ENCODE measurements around the gene FCHSD2.

Gene FCHSD2

GRCh38 chr11:73152861-73153483, 10.9 kb upstream of the FCHSD2 start:
- no peak for DNase-seq

GRCh38 chr11:73152086-73152853, 10.2 kb upstream of the FCHSD2 start:
- no peak overlapping the region for H3K27ac ChIP-seq (ENCODE audit: low read depth, low read length)
- DNase-seq, result no peak
- H3K18ac ChIP-seq (ENCODE audit: low read length), result no peak overlapping the region
- no CpG with 5 or more reads among the region's 6 CpGs for WGBS (ENCODE audit: extremely low coverage, insufficient coverage, low lambda C conversion rate)
- H3K9ac ChIP-seq (ENCODE audit: low read length), result no peak overlapping the region
- H3K36me3 ChIP-seq (ENCODE audit: control insufficient read depth, insufficient read depth, low read length), result no peaks in the 10 kb centered on the region
- no peak overlapping the region for H3K4ac ChIP-seq (ENCODE audit: low read depth, low read length)
- no peak overlapping the region for H4K5ac ChIP-seq (ENCODE audit: low read length)
- H3K23ac ChIP-seq (ENCODE audit: low read length), result no peak overlapping the region
- H2AK5ac ChIP-seq (ENCODE audit: low read length), result no peak overlapping the region
- no peak overlapping the region for H2BK120ac ChIP-seq (ENCODE audit: low read depth, low read length)
- no peak overlapping the region for H2BK15ac ChIP-seq (replicated peaks; ENCODE audit: low read depth)
- H3K56ac ChIP-seq (ENCODE audit: low read length), result no peak overlapping the region
- no peaks in the 10 kb centered on the region for H3K79me2 ChIP-seq (ENCODE audit: control insufficient read depth, insufficient read depth, low read length)
- H3K79me1 ChIP-seq (ENCODE audit: low read length), result no peaks in the 10 kb centered on the region
- no peak overlapping the region for H2BK5ac ChIP-seq (ENCODE audit: low read length)
- no peak overlapping the region for H4K8ac ChIP-seq (ENCODE audit: low read depth, low read length)
- no peak overlapping the region for H3K4me2 ChIP-seq (ENCODE audit: low read length)
- H3K27me3 ChIP-seq (ENCODE audit: insufficient read depth, low read length, poor library complexity), result no peaks in the 10 kb centered on the region
- no peak overlapping the region for H3K4me3 ChIP-seq (ENCODE audit: low read length)
- H3K4me1 ChIP-seq (ENCODE audit: control insufficient read depth, low read depth, low read length), result no peaks in the 10 kb centered on the region

More at GRCh38 chr11:73152861-73153483, 10.9 kb upstream of the FCHSD2 start:
- no peak overlapping the region for H2BK15ac ChIP-seq (replicated peaks; ENCODE audit: low read depth)
- no peak overlapping the region for H4K8ac ChIP-seq (ENCODE audit: low read depth, low read length)
- H2BK120ac ChIP-seq (ENCODE audit: low read depth, low read length), result no peak overlapping the region
- no peak overlapping the region for H3K27ac ChIP-seq (ENCODE audit: low read depth, low read length)
- H3K36me3 ChIP-seq (ENCODE audit: control insufficient read depth, insufficient read depth, low read length), result no peaks in the 10 kb centered on the region
- no peaks in the 10 kb centered on the region for H3K27me3 ChIP-seq (ENCODE audit: insufficient read depth, low read length, poor library complexity)
- no peak overlapping the region for H3K4me3 ChIP-seq (ENCODE audit: low read length)
- H3K4me2 ChIP-seq (ENCODE audit: low read length), result no peak overlapping the region
- H3K4ac ChIP-seq (ENCODE audit: low read depth, low read length), result no peak overlapping the region
- no peaks in the 10 kb centered on the region for H3K79me2 ChIP-seq (ENCODE audit: control insufficient read depth, insufficient read depth, low read length)
- no peaks in the 10 kb centered on the region for H3K79me1 ChIP-seq (ENCODE audit: low read length)
- no peak overlapping the region for H3K18ac ChIP-seq (ENCODE audit: low read length)
- H3K9ac ChIP-seq (ENCODE audit: low read length), result no peak overlapping the region
- no peak overlapping the region for H2AK5ac ChIP-seq (ENCODE audit: low read length)
- H3K4me1 ChIP-seq (ENCODE audit: control insufficient read depth, low read depth, low read length), result no peaks in the 10 kb centered on the region
- no CpG with 5 or more reads among the region's 6 CpGs for WGBS (ENCODE audit: extremely low coverage, insufficient coverage, low lambda C conversion rate)
- H3K23ac ChIP-seq (ENCODE audit: low read length), result no peak overlapping the region
- no peak overlapping the region for H4K5ac ChIP-seq (ENCODE audit: low read length)
- no peak overlapping the region for H2BK5ac ChIP-seq (ENCODE audit: low read length)
- H3K56ac ChIP-seq (ENCODE audit: low read length), result no peak overlapping the region

GRCh38 chr11:73151416-73151815, 9.3 kb upstream of the FCHSD2 start:
- DNase-seq, result no peak
- no peak overlapping the region for H2BK120ac ChIP-seq (ENCODE audit: low read depth, low read length)
- WGBS (ENCODE audit: extremely low coverage, insufficient coverage, low lambda C conversion rate), result no CpG with 5 or more reads among the region's 6 CpGs

GRCh38 chr11:73149105-73149504, 7.0 kb upstream of the FCHSD2 start:
- no peak for DNase-seq

More at GRCh38 chr11:73151416-73151815, 9.3 kb upstream of the FCHSD2 start:
- H2BK5ac ChIP-seq (ENCODE audit: low read length), result no peak overlapping the region
- no peak overlapping the region for H3K4ac ChIP-seq (ENCODE audit: low read depth, low read length)
- H3K4me2 ChIP-seq (ENCODE audit: low read length), result no peak overlapping the region
- no peaks in the 10 kb centered on the region for H3K27me3 ChIP-seq (ENCODE audit: insufficient read depth, low read length, poor library complexity)
- no peak overlapping the region for H3K18ac ChIP-seq (ENCODE audit: low read length)
- no peak overlapping the region for H3K9ac ChIP-seq (ENCODE audit: low read length)
- H2AK5ac ChIP-seq (ENCODE audit: low read length), result no peak overlapping the region
- H3K4me1 ChIP-seq (ENCODE audit: control insufficient read depth, low read depth, low read length), result no peaks in the 10 kb centered on the region
- H3K79me1 ChIP-seq (ENCODE audit: low read length), result no peaks in the 10 kb centered on the region
- H3K56ac ChIP-seq (ENCODE audit: low read length), result no peak overlapping the region
- no peak overlapping the region for H2BK15ac ChIP-seq (replicated peaks; ENCODE audit: low read depth)
- H3K79me2 ChIP-seq (ENCODE audit: control insufficient read depth, insufficient read depth, low read length), result no peaks in the 10 kb centered on the region
- H3K27ac ChIP-seq (ENCODE audit: low read depth, low read length), result no peak overlapping the region
- no peak overlapping the region for H4K5ac ChIP-seq (ENCODE audit: low read length)
- no peak overlapping the region for H3K23ac ChIP-seq (ENCODE audit: low read length)
- no peaks in the 10 kb centered on the region for H3K36me3 ChIP-seq (ENCODE audit: control insufficient read depth, insufficient read depth, low read length)
- no peak overlapping the region for H3K4me3 ChIP-seq (ENCODE audit: low read length)
- no peak overlapping the region for H4K8ac ChIP-seq (ENCODE audit: low read depth, low read length)

GRCh38 chr11:73147771-73148681, 5.9 kb upstream of the FCHSD2 start:
- Histone ChIP-seq H3K4me1 (ENCODE audit: control insufficient read depth, low read depth, low read length) (no peaks in the 10 kb centered on the region), H3K27ac (ENCODE audit: low read depth, low read length) (no peak overlapping the region), H3K56ac (ENCODE audit: low read length) (no peak overlapping the region), H3K18ac (ENCODE audit: low read length) (no peak overlapping the region), H3K9ac (ENCODE audit: low read length) (no peak overlapping the region), H3K79me2 (ENCODE audit: control insufficient read depth, insufficient read depth, low read length) (no peaks in the 10 kb centered on the region), H2BK15ac (replicated peaks; ENCODE audit: low read depth) (no peak overlapping the region), H4K8ac (ENCODE audit: low read depth, low read length) (no peak overlapping the region), H3K4ac (ENCODE audit: low read depth, low read length) (no peak overlapping the region), H2AK5ac (ENCODE audit: low read length) (no peak overlapping the region), H4K5ac (ENCODE audit: low read length) (no peak overlapping the region), H3K36me3 (ENCODE audit: control insufficient read depth, insufficient read depth, low read length) (no peaks in the 10 kb centered on the region), H3K4me3 (ENCODE audit: low read length) (no peak overlapping the region), H3K4me2 (ENCODE audit: low read length) (no peak overlapping the region), H2BK120ac (ENCODE audit: low read depth, low read length) (no peak overlapping the region), H3K23ac (ENCODE audit: low read length) (no peak overlapping the region), H2BK5ac (ENCODE audit: low read length) (no peak overlapping the region), H3K27me3 (ENCODE audit: insufficient read depth, low read length, poor library complexity) (no peaks in the 10 kb centered on the region), H3K79me1 (ENCODE audit: low read length) (no peaks in the 10 kb centered on the region)
- DNase-seq, result no peak
- no CpG with 5 or more reads among the region's 15 CpGs for WGBS (ENCODE audit: extremely low coverage, insufficient coverage, low lambda C conversion rate)

More at GRCh38 chr11:73149105-73149504, 7.0 kb upstream of the FCHSD2 start:
- no peak overlapping the region for H2AK5ac ChIP-seq (ENCODE audit: low read length)
- no peak overlapping the region for H4K8ac ChIP-seq (ENCODE audit: low read depth, low read length)
- no peak overlapping the region for H3K18ac ChIP-seq (ENCODE audit: low read length)
- no peaks in the 10 kb centered on the region for H3K36me3 ChIP-seq (ENCODE audit: control insufficient read depth, insufficient read depth, low read length)
- H3K23ac ChIP-seq (ENCODE audit: low read length), result no peak overlapping the region
- no peaks in the 10 kb centered on the region for H3K27me3 ChIP-seq (ENCODE audit: insufficient read depth, low read length, poor library complexity)
- no peak overlapping the region for H3K4me3 ChIP-seq (ENCODE audit: low read length)
- no peak overlapping the region for H3K56ac ChIP-seq (ENCODE audit: low read length)
- H3K79me2 ChIP-seq (ENCODE audit: control insufficient read depth, insufficient read depth, low read length), result no peaks in the 10 kb centered on the region
- no peak overlapping the region for H3K27ac ChIP-seq (ENCODE audit: low read depth, low read length)
- H3K4me1 ChIP-seq (ENCODE audit: control insufficient read depth, low read depth, low read length), result no peaks in the 10 kb centered on the region
- no peak overlapping the region for H3K9ac ChIP-seq (ENCODE audit: low read length)
- no CpG with 5 or more reads among the region's 2 CpGs for WGBS (ENCODE audit: extremely low coverage, insufficient coverage, low lambda C conversion rate)
- no peak overlapping the region for H2BK120ac ChIP-seq (ENCODE audit: low read depth, low read length)
- no peak overlapping the region for H2BK5ac ChIP-seq (ENCODE audit: low read length)
- no peak overlapping the region for H4K5ac ChIP-seq (ENCODE audit: low read length)
- H3K4me2 ChIP-seq (ENCODE audit: low read length), result no peak overlapping the region
- no peak overlapping the region for H3K4ac ChIP-seq (ENCODE audit: low read depth, low read length)
- no peak overlapping the region for H2BK15ac ChIP-seq (replicated peaks; ENCODE audit: low read depth)
- H3K79me1 ChIP-seq (ENCODE audit: low read length), result no peaks in the 10 kb centered on the region

Measured in mesendoderm (in vitro differentiated cells).